Astrocyte (in vitro differentiated cells and primary cell): ENCODE results near the gene SFMBT2.

ENCODE experiments used
- EZH2 ChIP-seq: IDR thresholded peaks from 2 replicates; pipeline ENCODE4 v1.6.1; 2012; ENCODE audit warnings: mild to moderate bottlenecking, low read length, inconsistent platforms; ENCODE audit not compliant: insufficient read depth
- TF ChIP-seq, protein P1 (sequence below): IDR thresholded peaks from 2 replicates; pipeline ENCODE4 v1.5.1; 2011; ENCODE audit warnings: low read depth, mild to moderate bottlenecking, inconsistent platforms, low read length, moderate library complexity; ENCODE audit not compliant: insufficient read depth

DNA sequence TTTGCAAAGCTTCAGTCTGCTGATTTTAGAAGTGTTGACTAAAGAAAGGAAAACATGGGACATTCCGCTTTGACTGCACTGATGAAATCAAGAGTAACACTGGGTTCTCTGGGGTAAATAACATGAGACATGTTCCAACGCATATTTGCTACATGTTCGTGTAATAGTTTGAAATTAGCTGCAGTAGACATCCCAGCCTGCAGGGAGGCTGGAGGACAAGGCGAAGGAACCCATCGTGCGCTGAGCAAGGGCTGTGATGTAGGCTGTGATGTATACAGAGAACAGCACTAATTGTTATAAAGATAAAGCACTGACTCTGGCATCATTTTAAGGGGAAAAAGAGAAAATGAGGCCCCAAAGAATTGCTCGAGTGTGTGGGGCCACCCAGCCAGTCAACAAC, 40.3 kb downstream of the SFMBT2 start:
- TF ChIP-seq, protein P1, sequence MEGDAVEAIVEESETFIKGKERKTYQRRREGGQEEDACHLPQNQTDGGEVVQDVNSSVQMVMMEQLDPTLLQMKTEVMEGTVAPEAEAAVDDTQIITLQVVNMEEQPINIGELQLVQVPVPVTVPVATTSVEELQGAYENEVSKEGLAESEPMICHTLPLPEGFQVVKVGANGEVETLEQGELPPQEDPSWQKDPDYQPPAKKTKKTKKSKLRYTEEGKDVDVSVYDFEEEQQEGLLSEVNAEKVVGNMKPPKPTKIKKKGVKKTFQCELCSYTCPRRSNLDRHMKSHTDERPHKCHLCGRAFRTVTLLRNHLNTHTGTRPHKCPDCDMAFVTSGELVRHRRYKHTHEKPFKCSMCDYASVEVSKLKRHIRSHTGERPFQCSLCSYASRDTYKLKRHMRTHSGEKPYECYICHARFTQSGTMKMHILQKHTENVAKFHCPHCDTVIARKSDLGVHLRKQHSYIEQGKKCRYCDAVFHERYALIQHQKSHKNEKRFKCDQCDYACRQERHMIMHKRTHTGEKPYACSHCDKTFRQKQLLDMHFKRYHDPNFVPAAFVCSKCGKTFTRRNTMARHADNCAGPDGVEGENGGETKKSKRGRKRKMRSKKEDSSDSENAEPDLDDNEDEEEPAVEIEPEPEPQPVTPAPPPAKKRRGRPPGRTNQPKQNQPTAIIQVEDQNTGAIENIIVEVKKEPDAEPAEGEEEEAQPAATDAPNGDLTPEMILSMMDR, result no peak
- no peak for TF ChIP-seq EZH2
